OCI-LY3 (cell line): ENCODE measurements around the gene TAS1R1.

Source experiments
- CTCF ChIP-seq: fragments of 200-600, 300-600 bp; sonication (generic); IDR thresholded peaks from 2 replicates; pipeline ENCODE4 v1.5.1; 2014; ENCODE audit warnings: antibody characterized with exemption, low read length, low read depth
- EZH2phosphoT487 ChIP-seq: fragments of 200-600 bp; shearing (Covaris generic); IDR thresholded peaks from 2 replicates; pipeline ENCODE4 v1.6.1; 2018; ENCODE audit warnings: antibody characterized with exemption, mixed run types, low read depth

- TF ChIP-seq CTCF (no peak), EZH2phosphoT487 (no peak)
Measured at GRCh38 chr1:6602669-6603237, 47.6 kb downstream of the TAS1R1 start, which contains the start of gene KLHL21.
